HepG2 (cell line): ENCODE measurements around the gene EFCAB14. TPM values are rescaled to one million over a fixed set of nuclear protein-coding genes. Genes with fewer than 3 reads are reported as not detected.
A peak's percentile ranks its signal among the peaks of the same experiment; 100 is the strongest.

ENCODE experiments used
- ARHGAP35 ChIP-seq: sonication (generic); formaldehyde crosslinking; IDR thresholded peaks from 2 replicates; pipeline ENCODE4 v1.9.0; 2022; ENCODE audit warnings: mild to moderate bottlenecking, inconsistent platforms, moderate library complexity, missing genetic modification reagents, borderline replicate concordance
- EZH2 ChIP-seq: conservative IDR thresholded peaks from 2 replicates; pipeline ENCODE4 v1.6.1; 2012; ENCODE audit warnings: mild to moderate bottlenecking, low read depth, low read length, moderate library complexity
- HNF4A ChIP-seq: sonication (generic); formaldehyde crosslinking; IDR thresholded peaks from 2 replicates; pipeline ENCODE4 v1.4.0; 2020; ENCODE audit warnings: missing genetic modification reagents
- ISL2 ChIP-seq: sonication (generic); formaldehyde crosslinking; IDR thresholded peaks from 2 replicates; pipeline ENCODE4 v1.5.0; 2020; ENCODE audit warnings: missing genetic modification reagents
- KAT7 ChIP-seq: IDR thresholded peaks from 2 replicates; pipeline ENCODE4 v1.6.1; 2018; ENCODE audit warnings: borderline replicate concordance, missing compliant biosample characterization
- PBX2 ChIP-seq: IDR thresholded peaks from 2 replicates; pipeline ENCODE4 v1.6.1; 2016; ENCODE audit warnings: control low read depth
- REXO4 ChIP-seq: sonication (generic); formaldehyde crosslinking; IDR thresholded peaks from 2 replicates; pipeline ENCODE4 v1.8.0; 2022; ENCODE audit warnings: missing genetic modification reagents, mild to moderate bottlenecking, borderline replicate concordance
- RORA ChIP-seq: sonication (generic); formaldehyde crosslinking; IDR thresholded peaks from 2 replicates; pipeline ENCODE4 v1.5.0; 2020; ENCODE audit warnings: mild to moderate bottlenecking, missing genetic modification reagents, moderate library complexity
- SIX4 ChIP-seq: sonication (generic); formaldehyde crosslinking; IDR thresholded peaks from 2 replicates; pipeline ENCODE4 v1.4.0; 2020; ENCODE audit warnings: missing genetic modification reagents
- ZBTB4 ChIP-seq: sonication (generic); formaldehyde crosslinking; IDR thresholded peaks from 2 replicates; pipeline ENCODE4 v1.4.0; 2020; ENCODE audit warnings: missing genetic modification reagents, mild to moderate bottlenecking, borderline replicate concordance
- ZBTB44 ChIP-seq: sonication (generic); formaldehyde crosslinking; IDR thresholded peaks from 2 replicates; pipeline ENCODE4 v1.4.0; 2020; ENCODE audit warnings: missing genetic modification reagents
- ZNF10 ChIP-seq: sonication (generic); formaldehyde crosslinking; IDR thresholded peaks from 2 replicates; pipeline ENCODE4 v1.4.0; 2020; ENCODE audit warnings: mild to moderate bottlenecking, low read depth, missing genetic modification reagents, borderline replicate concordance
- ZNF282 ChIP-seq: fragments of 450-650 bp; IDR thresholded peaks from 2 replicates; pipeline ENCODE4 v1.6.1; 2018; ENCODE audit not compliant: partially characterized antibody
- ZNF556 ChIP-seq: sonication (generic); formaldehyde crosslinking; IDR thresholded peaks from 2 replicates; pipeline ENCODE4 v1.4.0; 2020; ENCODE audit warnings: mild to moderate bottlenecking, missing genetic modification reagents, borderline replicate concordance
- ZNF572 ChIP-seq: sonication (generic); formaldehyde crosslinking; IDR thresholded peaks from 2 replicates; pipeline ENCODE4 v1.5.1; 2020; ENCODE audit warnings: mild to moderate bottlenecking, missing genetic modification reagents
- ZNF761 ChIP-seq: sonication (generic); formaldehyde crosslinking; conservative IDR thresholded peaks from 2 replicates; pipeline ENCODE4 v1.4.0; 2020; ENCODE audit warnings: mild to moderate bottlenecking, missing genetic modification reagents
- ZNF850 ChIP-seq: sonication (generic); formaldehyde crosslinking; conservative IDR thresholded peaks from 2 replicates; pipeline ENCODE4 v1.9.0; 2021; ENCODE audit warnings: mild to moderate bottlenecking, missing genetic modification reagents
- polyA plus RNA-seq, 8 experiments: library from polyadenylated mRNA; depleted of rRNA in 3 of 8; stranded (reverse) in 7 of 8; unstranded in 1 of 8; fragments of >200 nt; fragmentation: Illumina TruSeq in 4 of 8; extraction: Trizol in 4 of 8; gene quantifications; 2 replicates each; pipeline versions ENCODE4 v1.2.1 to v1.2.3, GENCODE V29; 2011 to 2016; ENCODE audit warnings: low read depth in 4 of 8, missing spikeins in 1 of 8, mixed read lengths in 1 of 8; ENCODE audit not compliant: insufficient read depth in 1 of 8
- total RNA-seq, 5 experiments: library from RNA; depleted of rRNA; stranded (reverse); fragments of >200 nt; fragmentation: Illumina TruSeq; extraction: Trizol; gene quantifications; 2 replicates each; pipeline ENCODE4 v1.2.3, GENCODE V29; 2016; ENCODE audit warnings: low read depth in 1 of 5
- TF ChIP-seq, protein P1 (sequence below): sonication (generic); formaldehyde crosslinking; IDR thresholded peaks from 2 replicates; pipeline ENCODE4 v1.5.0; 2020; ENCODE audit warnings: mild to moderate bottlenecking, missing genetic modification reagents
- TF ChIP-seq, protein P2 (sequence below): sonication (generic); formaldehyde crosslinking; IDR thresholded peaks from 2 replicates; pipeline ENCODE4 v1.8.1; 2022; ENCODE audit warnings: mild to moderate bottlenecking, missing genetic modification reagents

Gene EFCAB14
- total and polyA plus RNA-seq, 2 of the 13 experiments (the other 11 are each of a cell fraction or from before 2014, with no cell fraction given) = 13.4 to 17.9 TPM

GRCh38 chr1:46718727-46719622 lies at the start of gene EFCAB14 (continued):
- TF ChIP-seq ZBTB44 (CRISPR knock-in tag) (no peak), ZNF761 (CRISPR knock-in tag) (no peak), EZH2 (no peak), ZNF572 (no peak), HNF4A (CRISPR knock-in tag) (0 out of 2 replicates have a peak, but pooled peaks have one; percentile 25), ZBTB4 (no peak), ARHGAP35 (CRISPR knock-in tag) (no peak), ZNF556 (CRISPR knock-in tag) (no peak), ISL2 (peak; percentile 64), ZNF850 (CRISPR knock-in tag) (0 out of 2 replicates have a peak, but pooled peaks have one; percentile 39), REXO4 (no peak), ZNF282 (no peak), SIX4 (CRISPR knock-in tag) (peak; percentile 81; the same call in 1 of the 2 replicates), KAT7 (CRISPR knock-in tag) (peak; percentile 87; the same call in 1 of the 2 replicates), PBX2 (CRISPR knock-in tag) (no peak), RORA (CRISPR knock-in tag) (no peak), ZNF10 (CRISPR knock-in tag) (no peak)
- TF ChIP-seq, protein P1, sequence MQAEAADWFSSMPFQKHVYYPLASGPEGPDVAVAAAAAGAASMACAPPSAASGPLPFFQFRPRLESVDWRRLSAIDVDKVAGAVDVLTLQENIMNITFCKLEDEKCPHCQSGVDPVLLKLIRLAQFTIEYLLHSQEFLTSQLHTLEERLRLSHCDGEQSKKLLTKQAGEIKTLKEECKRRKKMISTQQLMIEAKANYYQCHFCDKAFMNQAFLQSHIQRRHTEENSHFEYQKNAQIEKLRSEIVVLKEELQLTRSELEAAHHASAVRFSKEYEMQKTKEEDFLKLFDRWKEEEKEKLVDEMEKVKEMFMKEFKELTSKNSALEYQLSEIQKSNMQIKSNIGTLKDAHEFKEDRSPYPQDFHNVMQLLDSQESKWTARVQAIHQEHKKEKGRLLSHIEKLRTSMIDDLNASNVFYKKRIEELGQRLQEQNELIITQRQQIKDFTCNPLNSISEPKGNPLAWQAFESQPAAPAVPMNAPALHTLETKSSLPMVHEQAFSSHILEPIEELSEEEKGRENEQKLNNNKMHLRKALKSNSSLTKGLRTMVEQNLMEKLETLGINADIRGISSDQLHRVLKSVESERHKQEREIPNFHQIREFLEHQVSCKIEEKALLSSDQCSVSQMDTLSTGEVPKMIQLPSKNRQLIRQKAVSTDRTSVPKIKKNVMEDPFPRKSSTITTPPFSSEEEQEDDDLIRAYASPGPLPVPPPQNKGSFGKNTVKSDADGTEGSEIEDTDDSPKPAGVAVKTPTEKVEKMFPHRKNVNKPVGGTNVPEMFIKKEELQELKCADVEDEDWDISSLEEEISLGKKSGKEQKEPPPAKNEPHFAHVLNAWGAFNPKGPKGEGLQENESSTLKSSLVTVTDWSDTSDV (CRISPR knock-in tag) = no peak
- TF ChIP-seq, protein P2, sequence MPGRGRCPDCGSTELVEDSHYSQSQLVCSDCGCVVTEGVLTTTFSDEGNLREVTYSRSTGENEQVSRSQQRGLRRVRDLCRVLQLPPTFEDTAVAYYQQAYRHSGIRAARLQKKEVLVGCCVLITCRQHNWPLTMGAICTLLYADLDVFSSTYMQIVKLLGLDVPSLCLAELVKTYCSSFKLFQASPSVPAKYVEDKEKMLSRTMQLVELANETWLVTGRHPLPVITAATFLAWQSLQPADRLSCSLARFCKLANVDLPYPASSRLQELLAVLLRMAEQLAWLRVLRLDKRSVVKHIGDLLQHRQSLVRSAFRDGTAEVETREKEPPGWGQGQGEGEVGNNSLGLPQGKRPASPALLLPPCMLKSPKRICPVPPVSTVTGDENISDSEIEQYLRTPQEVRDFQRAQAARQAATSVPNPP = no peak
